ENCODE data around the gene PDIA6. TPM values are rescaled to one million over a fixed set of nuclear protein-coding genes. Genes with fewer than 3 reads are reported as not detected.
A peak's percentile ranks its signal among the peaks of the same experiment; 100 is the strongest.

PDIA6 gene
- total RNA-seq, 5 donors from 2014 or later (not counting 1 experiment from before 2014, with no cell fraction given) = 32.6 to 72.3 (median 50.9) TPM

DNA sequence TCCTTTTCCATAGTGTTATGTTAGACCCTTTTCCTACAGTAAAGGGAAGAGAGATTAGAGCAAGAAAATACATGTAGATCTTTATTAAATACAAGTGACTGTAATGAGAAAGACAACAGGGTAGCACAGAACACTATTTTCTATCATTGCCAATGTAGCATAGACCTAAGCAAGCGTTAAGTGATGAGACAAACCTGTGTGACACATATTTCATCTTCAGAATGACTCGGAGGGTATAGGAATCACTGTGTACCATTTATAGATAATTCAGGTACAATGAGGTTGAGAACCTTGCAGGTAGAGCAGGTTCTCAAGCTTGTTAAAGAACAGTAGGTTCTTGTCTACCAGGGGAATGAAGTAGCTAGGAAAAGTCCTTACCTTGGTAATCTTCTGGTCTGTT lies 15.9 kb downstream of the PDIA6 start:
- H3K27me3 Mint-ChIP-seq = no peaks in the 10 kb centered on the region
- H3K4me3 Mint-ChIP-seq = no peak overlapping the region
- H3K27ac Mint-ChIP-seq = peak overlapping the region in 1 of 2 donors; percentile 23
- ATAC-seq (replicated peaks in 1 of 4) (no peak), DNase-seq (no peak)
- Histone ChIP-seq H3K27ac (ENCODE audit: low read length) (no peak overlapping the region), H3K4me1 (ENCODE audit: control insufficient read depth in 1 of 2, extremely low read depth in 1 of 2, insufficient read depth in 2 of 2, low read length in 2 of 2) (peaks cover 0 to 4% of the 10 kb centered on the region in 2 experiments), H3K4me3 (ENCODE audit: control insufficient read depth in 1 of 2, extremely low read depth in 1 of 2, low read length in 1 of 2) (no peak overlapping the region), H3K36me3 (ENCODE audit: control insufficient read depth in 2 of 2, extremely low read depth in 1 of 2, insufficient read depth in 1 of 2, low read length in 1 of 2) (peaks cover 10 to 63% of the 10 kb centered on the region in 2 donors), H3K27me3 (replicated peaks in 1 of 2; ENCODE audit: control insufficient read depth in 2 of 2, extremely low read depth in 1 of 2, insufficient read depth in 2 of 2, low read length in 1 of 2) (no peaks in the 10 kb centered on the region), H3K9me3 (no peaks in the 10 kb centered on the region)
- H3K9me3 Mint-ChIP-seq = no peaks in the 10 kb centered on the region
- peaks cover 7 to 23% (median 20%) of the 10 kb centered on the region in 3 donors for H3K4me1 Mint-ChIP-seq
- POLR2A ChIA-PET = no interaction called here
- CTCF ChIA-PET = interaction anchor here (0.6 kb wide), 2 partner anchors 944 to 1217 kb away, joined by 3 to 4 read pairs; no protein-coding TSS in a partner anchor
- 75% methylated on average over 2 of the region's 2 CpGs for WGBS (ENCODE audit: insufficient coverage)
- peaks cover 42% of the 10 kb centered on the region for H3K36me3 Mint-ChIP-seq

DNA sequence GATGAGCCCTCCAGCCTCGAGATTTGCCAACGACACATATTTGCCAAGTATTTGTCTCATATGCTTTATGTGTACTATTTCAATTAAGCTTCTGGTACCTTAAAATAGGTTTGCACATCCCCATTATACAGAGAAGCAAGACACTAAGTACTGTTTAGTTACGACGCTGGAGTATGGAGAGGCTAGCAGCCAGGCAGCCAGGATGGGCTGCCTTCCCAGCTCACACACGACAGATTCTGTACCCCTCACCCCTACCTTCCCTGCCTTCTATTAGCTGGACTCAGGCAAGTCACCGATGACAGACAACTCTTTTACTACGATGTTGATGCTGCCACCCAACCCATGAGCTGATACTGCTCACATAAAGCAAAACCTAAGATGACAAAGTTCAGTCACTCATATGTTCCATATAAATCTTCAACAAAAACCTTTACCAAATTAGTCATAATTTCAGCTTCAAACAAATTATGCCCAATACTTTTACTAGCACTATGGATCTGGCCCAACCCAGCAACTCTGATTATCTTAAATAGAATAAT lies 17.0 kb downstream of the PDIA6 start:
- no peak for ATAC-seq (replicated peaks in 1 of 4)
- CTCF ChIA-PET = no interaction called here

GRCh38 chr2:10794876-10795275 lies 17.7 kb downstream of the PDIA6 start:
- ATAC-seq (replicated peaks in 1 of 4) = no peak
- H3K27me3 Mint-ChIP-seq = no peaks in the 10 kb centered on the region

More for the DNA sequence above, 17.0 kb downstream of the PDIA6 start:
- no peaks in the 10 kb centered on the region for H3K27me3 ChIP-seq (replicated peaks in 1 of 2; ENCODE audit: control insufficient read depth in 2 of 2, extremely low read depth in 1 of 2, insufficient read depth in 2 of 2, low read length in 1 of 2)
- peaks cover 0 to 10% of the 10 kb centered on the region in 2 experiments for H3K4me1 ChIP-seq (ENCODE audit: control insufficient read depth in 1 of 2, extremely low read depth in 1 of 2, insufficient read depth in 2 of 2, low read length in 2 of 2)
- no peak overlapping the region for H3K4me3 ChIP-seq (ENCODE audit: control insufficient read depth in 1 of 2, extremely low read depth in 1 of 2, low read length in 1 of 2)
- H3K27ac ChIP-seq (ENCODE audit: low read length) = no peak overlapping the region
- H3K36me3 ChIP-seq (ENCODE audit: control insufficient read depth in 2 of 2, extremely low read depth in 1 of 2, insufficient read depth in 1 of 2, low read length in 1 of 2) = peaks cover 12 to 61% of the 10 kb centered on the region in 2 donors
- H3K27ac Mint-ChIP-seq = no peak overlapping the region
- H3K9me3 ChIP-seq = no peaks in the 10 kb centered on the region
- POLR2A ChIA-PET = no interaction called here
- no peaks in the 10 kb centered on the region for H3K9me3 Mint-ChIP-seq
- no peak overlapping the region for H3K4me3 Mint-ChIP-seq
- peaks cover 48% of the 10 kb centered on the region for H3K36me3 Mint-ChIP-seq
- H3K27me3 Mint-ChIP-seq = no peaks in the 10 kb centered on the region
- 33% methylated on average over 3 of the region's 7 CpGs for WGBS (ENCODE audit: insufficient coverage)
- peaks cover 7 to 32% (median 25%) of the 10 kb centered on the region in 3 donors for H3K4me1 Mint-ChIP-seq
- DNase-seq = no peak

GRCh38 chr2:10793816-10794215 lies 18.8 kb downstream of the PDIA6 start:
- H3K4me1 ChIP-seq (ENCODE audit: control insufficient read depth in 1 of 2, extremely low read depth in 1 of 2, insufficient read depth in 2 of 2, low read length in 2 of 2) = peaks cover 0 to 10% of the 10 kb centered on the region in 2 experiments
- ATAC-seq (replicated peaks in 1 of 4) (no peak), DNase-seq (no peak)
- 100% methylated on average over 1 of the region's 1 CpG for WGBS (ENCODE audit: insufficient coverage)
- no peak overlapping the region for H3K4me3 ChIP-seq (ENCODE audit: control insufficient read depth in 1 of 2, extremely low read depth in 1 of 2, low read length in 1 of 2)
- no peak overlapping the region for H3K4me3 Mint-ChIP-seq
- H3K27me3 ChIP-seq (replicated peaks in 1 of 2; ENCODE audit: control insufficient read depth in 2 of 2, extremely low read depth in 1 of 2, insufficient read depth in 2 of 2, low read length in 1 of 2) = no peaks in the 10 kb centered on the region
- H3K4me1 Mint-ChIP-seq = peaks cover 3 to 37% (median 19%) of the 10 kb centered on the region in 3 donors
- peaks cover 57% of the 10 kb centered on the region for H3K36me3 Mint-ChIP-seq
- no peaks in the 10 kb centered on the region for H3K27me3 Mint-ChIP-seq
- H3K36me3 ChIP-seq (ENCODE audit: control insufficient read depth in 2 of 2, extremely low read depth in 1 of 2, insufficient read depth in 1 of 2, low read length in 1 of 2) = peaks cover 15 to 73% of the 10 kb centered on the region in 2 donors
- H3K27ac Mint-ChIP-seq = no peak overlapping the region
- H3K9me3 Mint-ChIP-seq = no peaks in the 10 kb centered on the region
- H3K27ac ChIP-seq (ENCODE audit: low read length) = no peak overlapping the region
- ChIA-PET CTCF (interaction anchor here in 1 of 2 donors (0.6 kb wide), 1 partner anchor 411 kb away, joined by 5 read pairs; no protein-coding TSS in a partner anchor), POLR2A (no interaction called here)
- no peaks in the 10 kb centered on the region for H3K9me3 ChIP-seq

More at GRCh38 chr2:10794876-10795275, 17.7 kb downstream of the PDIA6 start:
- Histone ChIP-seq H3K27me3 (replicated peaks in 1 of 2; ENCODE audit: control insufficient read depth in 2 of 2, extremely low read depth in 1 of 2, insufficient read depth in 2 of 2, low read length in 1 of 2) (no peaks in the 10 kb centered on the region), H3K27ac (ENCODE audit: low read length) (no peak overlapping the region), H3K9me3 (no peaks in the 10 kb centered on the region), H3K4me3 (ENCODE audit: control insufficient read depth in 1 of 2, extremely low read depth in 1 of 2, low read length in 1 of 2) (no peak overlapping the region), H3K36me3 (ENCODE audit: control insufficient read depth in 2 of 2, extremely low read depth in 1 of 2, insufficient read depth in 1 of 2, low read length in 1 of 2) (peaks cover 12 to 63% of the 10 kb centered on the region in 2 donors), H3K4me1 (ENCODE audit: control insufficient read depth in 1 of 2, extremely low read depth in 1 of 2, insufficient read depth in 2 of 2, low read length in 2 of 2) (peaks cover 0 to 10% of the 10 kb centered on the region in 2 experiments)
- ChIA-PET POLR2A (no interaction called here), CTCF (no interaction called here)
- Mint-ChIP-seq H3K4me3 (no peak overlapping the region), H3K27ac (no peak overlapping the region), H3K36me3 (peaks cover 53% of the 10 kb centered on the region), H3K9me3 (no peaks in the 10 kb centered on the region), H3K4me1 (peaks cover 7 to 38% (median 24%) of the 10 kb centered on the region in 3 donors)
- no peak for DNase-seq
- WGBS (ENCODE audit: insufficient coverage) = 94% methylated on average over 2 of the region's 5 CpGs

GRCh38 chr2:10792660-10793400 lies 19.8 kb downstream of the PDIA6 start:
- Mint-ChIP-seq H3K27ac (peak overlapping the region; percentile 50 to 92), H3K36me3 (peaks cover 60% of the 10 kb centered on the region), H3K4me3 (no peak overlapping the region), H3K9me3 (no peaks in the 10 kb centered on the region), H3K27me3 (no peaks in the 10 kb centered on the region), H3K4me1 (peaks cover 0 to 38% (median 15%) of the 10 kb centered on the region in 3 donors)
- WGBS (ENCODE audit: insufficient coverage) = 95% methylated on average over 9 of the region's 17 CpGs
- ATAC-seq (replicated peaks in 1 of 4) (no peak), DNase-seq (no peak)
- POLR2A ChIA-PET = interaction anchor here (0.6 kb wide), 2 partner anchors 10 to 1219 kb away, joined by 4 to 17 read pairs; no protein-coding TSS in a partner anchor
- Histone ChIP-seq H3K27ac (ENCODE audit: low read length) (peak overlapping the region; percentile 50), H3K9me3 (no peaks in the 10 kb centered on the region), H3K36me3 (ENCODE audit: control insufficient read depth in 2 of 2, extremely low read depth in 1 of 2, insufficient read depth in 1 of 2, low read length in 1 of 2) (peaks cover 19 to 82% of the 10 kb centered on the region in 2 donors), H3K4me3 (ENCODE audit: control insufficient read depth in 1 of 2, extremely low read depth in 1 of 2, low read length in 1 of 2) (no peak overlapping the region), H3K4me1 (ENCODE audit: control insufficient read depth in 1 of 2, extremely low read depth in 1 of 2, insufficient read depth in 2 of 2, low read length in 2 of 2) (peaks cover 0 to 10% of the 10 kb centered on the region in 2 experiments), H3K27me3 (replicated peaks in 1 of 2; ENCODE audit: control insufficient read depth in 2 of 2, extremely low read depth in 1 of 2, insufficient read depth in 2 of 2, low read length in 1 of 2) (no peaks in the 10 kb centered on the region)
- CTCF ChIA-PET = interaction anchor here in 1 of 2 donors (0.6 kb wide), 1 partner anchor 1932 kb away, joined by 3 read pairs; no protein-coding TSS in a partner anchor

DNA sequence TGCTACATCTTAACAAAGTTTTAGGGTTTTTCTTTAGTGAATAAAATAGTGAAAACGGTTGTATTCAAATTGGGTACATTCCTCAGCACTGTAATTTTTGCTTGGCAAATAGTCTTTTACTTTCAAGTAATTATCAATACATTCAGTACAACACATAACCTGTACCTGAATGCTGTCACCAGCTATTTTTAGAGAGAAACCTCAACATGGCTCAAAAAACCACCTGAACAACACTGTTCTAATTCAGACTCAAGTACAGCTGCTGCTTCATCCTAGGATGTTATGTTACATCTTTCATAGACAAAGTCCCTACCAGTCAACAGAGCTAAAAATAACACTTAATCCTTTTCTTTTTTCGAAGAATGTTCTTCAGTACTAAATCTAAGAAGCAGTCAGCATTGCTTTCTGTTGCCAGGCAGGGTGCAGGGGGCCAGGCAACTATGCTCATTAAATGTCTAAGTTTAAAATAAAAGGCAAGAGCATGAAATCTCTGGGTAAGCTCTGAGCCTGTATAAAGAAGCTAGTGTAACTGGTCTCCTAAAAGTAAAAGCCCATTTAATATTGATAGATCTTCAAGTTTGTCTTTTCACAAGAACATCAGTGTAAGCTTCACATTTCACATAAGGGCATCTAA lies 20.5 kb downstream of the PDIA6 start:
- WGBS (ENCODE audit: insufficient coverage) = 80% methylated on average over 1 of the region's 2 CpGs

More for the DNA sequence above, 20.5 kb downstream of the PDIA6 start:
- POLR2A ChIA-PET = interaction anchor here (0.6 kb wide), 2 partner anchors 9 to 1218 kb away, joined by 4 to 17 read pairs; no protein-coding TSS in a partner anchor
- H3K9me3 ChIP-seq = no peaks in the 10 kb centered on the region
- no peak overlapping the region for H3K4me3 Mint-ChIP-seq
- no peaks in the 10 kb centered on the region for H3K9me3 Mint-ChIP-seq
- H3K27ac ChIP-seq (ENCODE audit: low read length) = peak overlapping the region; percentile 71
- no peak overlapping the region for H3K4me3 ChIP-seq (ENCODE audit: control insufficient read depth in 1 of 2, extremely low read depth in 1 of 2, low read length in 1 of 2)
- DNase-seq (peak in 1 of 35 experiments; percentile 23), ATAC-seq (replicated peaks in 1 of 4) (peak; percentile 44 to 61 (median 48))
- peak overlapping the region; percentile 64 to 92 for H3K27ac Mint-ChIP-seq
- H3K4me1 Mint-ChIP-seq = peaks cover 0 to 39% (median 15%) of the 10 kb centered on the region in 3 donors
- peaks cover 22 to 82% of the 10 kb centered on the region in 2 donors for H3K36me3 ChIP-seq (ENCODE audit: control insufficient read depth in 2 of 2, extremely low read depth in 1 of 2, insufficient read depth in 1 of 2, low read length in 1 of 2)
- H3K27me3 ChIP-seq (replicated peaks in 1 of 2; ENCODE audit: control insufficient read depth in 2 of 2, extremely low read depth in 1 of 2, insufficient read depth in 2 of 2, low read length in 1 of 2) = no peaks in the 10 kb centered on the region
- H3K27me3 Mint-ChIP-seq = no peaks in the 10 kb centered on the region
- peaks cover 0 to 10% of the 10 kb centered on the region in 2 experiments for H3K4me1 ChIP-seq (ENCODE audit: control insufficient read depth in 1 of 2, extremely low read depth in 1 of 2, insufficient read depth in 2 of 2, low read length in 2 of 2)
- CTCF ChIA-PET = interaction anchor here in 1 of 2 donors (0.6 to 1.3 kb wide), 3 partner anchors 20 to 1592 kb away, joined by 3 to 7 read pairs (median 3); no protein-coding TSS in a partner anchor
- H3K36me3 Mint-ChIP-seq = peaks cover 59% of the 10 kb centered on the region

All from T-cell (primary cell).